Stomach (tissue), 4 donors: ENCODE data around the gene SCMH1.

Experiments
- EP300 ChIP-seq: sonication (generic); formaldehyde crosslinking; IDR thresholded peaks from one replicate; pipeline ENCODE4 v1.6.1; 2017; ENCODE audit warnings: antibody characterized with exemption
- POLR2A ChIP-seq, 4 donors: fragments of 450-650 bp; IDR thresholded peaks; one replicate each; pipeline ENCODE4 v1.6.1; 2016; ENCODE audit warnings: antibody characterized with exemption in 4 of 4, control low read depth in 2 of 4, mild to moderate bottlenecking in 1 of 4, moderate library complexity in 1 of 4
- TF ChIP-seq, protein P1 (sequence below), 7 experiments: fragments of 450-650 bp in 4 of 7; fragments of 200-600 bp in 3 of 7; sonication (generic) in 3 of 7; IDR thresholded peaks; one replicate each; pipeline ENCODE4 v1.5.1; 2016 to 2019; ENCODE audit warnings: antibody characterized with exemption in 7 of 7, control low read depth in 2 of 7, mild to moderate bottlenecking in 1 of 7

DNA sequence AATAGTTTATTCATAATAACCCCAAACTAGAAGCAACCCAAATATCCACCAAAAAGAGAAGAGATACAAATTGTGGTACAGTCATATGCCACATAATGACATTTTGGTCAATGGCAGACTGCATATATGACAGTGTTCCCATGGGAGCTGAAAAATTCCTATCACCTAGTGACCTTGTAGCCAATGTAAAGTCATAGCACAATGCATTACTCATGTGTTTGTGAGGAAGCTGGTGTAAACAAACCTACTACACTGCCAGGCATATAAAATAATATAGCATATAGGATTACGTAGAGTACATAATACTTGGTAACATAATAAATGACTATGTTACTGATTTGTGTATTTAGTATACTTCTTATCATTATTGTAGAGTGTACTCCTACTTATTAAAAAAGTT, 191.1 kb downstream of the SCMH1 start:
- TF ChIP-seq, protein P1, sequence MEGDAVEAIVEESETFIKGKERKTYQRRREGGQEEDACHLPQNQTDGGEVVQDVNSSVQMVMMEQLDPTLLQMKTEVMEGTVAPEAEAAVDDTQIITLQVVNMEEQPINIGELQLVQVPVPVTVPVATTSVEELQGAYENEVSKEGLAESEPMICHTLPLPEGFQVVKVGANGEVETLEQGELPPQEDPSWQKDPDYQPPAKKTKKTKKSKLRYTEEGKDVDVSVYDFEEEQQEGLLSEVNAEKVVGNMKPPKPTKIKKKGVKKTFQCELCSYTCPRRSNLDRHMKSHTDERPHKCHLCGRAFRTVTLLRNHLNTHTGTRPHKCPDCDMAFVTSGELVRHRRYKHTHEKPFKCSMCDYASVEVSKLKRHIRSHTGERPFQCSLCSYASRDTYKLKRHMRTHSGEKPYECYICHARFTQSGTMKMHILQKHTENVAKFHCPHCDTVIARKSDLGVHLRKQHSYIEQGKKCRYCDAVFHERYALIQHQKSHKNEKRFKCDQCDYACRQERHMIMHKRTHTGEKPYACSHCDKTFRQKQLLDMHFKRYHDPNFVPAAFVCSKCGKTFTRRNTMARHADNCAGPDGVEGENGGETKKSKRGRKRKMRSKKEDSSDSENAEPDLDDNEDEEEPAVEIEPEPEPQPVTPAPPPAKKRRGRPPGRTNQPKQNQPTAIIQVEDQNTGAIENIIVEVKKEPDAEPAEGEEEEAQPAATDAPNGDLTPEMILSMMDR (IDR thresholded peaks at IDR 0.05) = no peak
- no peak for TF ChIP-seq POLR2A (IDR thresholded peaks at IDR 0.05)
- no peak for TF ChIP-seq EP300
